ENCODE data around the gene CABCOCO1.

The CABCOCO1 gene, protein sequence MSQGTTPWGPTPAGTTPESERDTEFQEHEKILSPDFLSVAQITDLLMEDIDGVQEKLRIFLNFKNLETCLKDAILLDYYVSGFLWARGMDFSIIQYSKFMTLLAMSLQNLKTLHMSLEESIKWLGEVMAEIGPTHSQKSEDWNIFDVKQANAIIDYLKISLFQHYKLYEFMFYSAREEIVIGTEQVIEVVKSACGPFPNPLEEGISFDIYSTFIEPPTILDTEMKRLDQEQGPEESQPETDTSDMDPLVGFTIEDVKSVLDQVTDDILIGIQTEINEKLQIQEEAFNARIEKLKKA

DNA sequence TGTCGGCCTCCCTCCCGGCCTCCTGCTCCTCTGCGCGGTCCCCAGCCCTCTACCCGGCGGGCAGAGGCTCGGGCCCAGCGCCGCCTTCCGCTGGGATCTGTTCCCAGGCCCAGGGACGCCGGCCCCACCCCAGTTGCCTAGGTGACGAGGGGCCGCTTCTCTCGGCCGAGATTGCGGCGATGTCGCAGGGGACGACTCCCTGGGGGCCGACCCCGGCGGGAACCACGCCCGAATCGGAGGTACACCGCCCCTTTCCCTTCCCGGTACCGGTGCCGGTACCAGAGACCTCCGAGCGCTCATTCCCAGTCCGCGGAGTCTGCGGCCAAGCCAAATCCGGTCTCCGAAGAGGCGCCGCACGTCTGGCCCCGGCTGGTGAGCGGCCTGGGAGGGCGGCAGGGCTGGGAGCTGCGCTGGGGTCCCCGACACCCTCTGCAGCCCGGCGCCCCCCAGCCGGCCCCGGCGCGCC, at the start of gene CABCOCO1:
TSS of gene CABCOCO1 (plus strand) at position 136 of the 466 bp plus-strand sequence. CDS start at position 180, 44 bp downstream.
- no peak for DNase-seq (ENCODE audit: low read depth, low spot score)

DNA sequence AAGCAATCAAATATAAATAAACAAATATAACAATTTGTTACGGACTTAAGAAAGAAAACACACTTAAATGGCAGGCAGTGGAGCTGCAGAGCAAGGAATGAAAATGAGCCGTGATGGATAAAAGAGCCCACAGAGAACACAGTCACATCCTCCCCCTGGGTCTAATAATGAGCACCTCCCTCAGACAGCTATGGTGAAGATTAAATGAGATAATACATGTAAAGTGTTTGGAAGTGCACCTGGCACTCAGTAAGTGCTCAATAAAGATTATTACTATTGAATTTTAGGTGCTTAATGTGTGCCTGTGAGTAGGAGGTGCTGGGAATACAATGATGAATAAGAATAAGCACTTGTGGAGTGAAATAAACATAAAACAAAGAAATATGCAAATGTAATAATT, 49.1 kb upstream of the CABCOCO1 start:
- no peak for DNase-seq (ENCODE audit: low read depth, low spot score)

DNA sequence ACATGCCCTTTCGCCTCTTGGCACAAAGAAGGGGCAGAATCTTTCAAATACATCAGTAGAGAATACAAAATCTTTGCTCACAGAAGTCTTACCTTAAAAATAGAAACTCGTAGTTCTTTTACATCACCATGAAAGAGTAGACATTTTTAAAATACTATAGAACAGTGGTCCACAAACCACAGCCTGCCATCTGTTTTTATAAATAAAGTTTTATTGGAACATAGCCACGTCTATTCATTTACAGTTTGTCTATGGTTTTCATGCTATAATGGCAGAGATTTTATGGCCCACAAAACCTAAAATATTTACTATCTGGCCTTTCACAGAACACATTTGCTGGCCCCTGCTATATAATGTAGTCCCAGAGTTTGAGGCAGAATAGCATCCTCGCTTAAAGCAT, 46.1 kb upstream of the CABCOCO1 start:
- no peak for DNase-seq (ENCODE audit: low read depth, low spot score)

DNA sequence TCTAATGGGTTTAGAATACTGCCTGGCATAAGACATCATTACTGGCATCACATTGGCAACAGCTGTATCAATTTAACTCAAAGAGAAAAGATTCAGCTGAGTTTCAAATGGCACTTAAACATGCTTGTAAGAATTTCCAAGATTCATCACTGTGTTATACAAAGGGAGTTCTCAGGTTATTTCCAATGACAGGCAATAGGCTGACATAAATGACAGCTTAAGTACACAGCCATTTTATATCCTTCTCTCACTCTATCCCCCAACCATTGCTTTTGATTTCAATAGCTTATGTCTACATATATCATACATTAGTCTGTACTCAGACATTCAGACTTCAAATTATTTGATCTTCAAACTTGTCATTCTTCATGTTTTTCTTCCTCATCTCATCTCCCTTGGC, 45.5 kb upstream of the CABCOCO1 start:
- no peak for DNase-seq (ENCODE audit: low read depth, low spot score)

DNA sequence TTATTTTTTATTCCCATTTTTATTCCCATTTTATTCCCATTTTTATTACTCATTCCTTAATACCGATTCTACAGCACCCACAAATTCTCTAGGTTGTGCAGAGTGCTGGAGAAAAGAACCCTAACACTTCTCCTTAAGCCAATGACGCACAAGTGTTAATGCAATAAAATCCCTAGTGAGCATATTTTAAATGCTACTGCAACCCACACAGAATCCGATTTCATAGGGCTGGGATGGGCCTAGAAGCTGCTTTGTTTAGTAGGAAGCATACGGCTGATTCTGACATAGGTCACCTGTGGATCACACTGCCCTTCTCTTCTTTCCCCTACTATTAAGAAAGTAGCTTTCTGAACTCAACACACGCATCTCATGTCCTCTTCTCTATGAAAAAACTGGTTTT, 45.1 kb upstream of the CABCOCO1 start:
- no peak for DNase-seq (ENCODE audit: low read depth, low spot score)

DNA sequence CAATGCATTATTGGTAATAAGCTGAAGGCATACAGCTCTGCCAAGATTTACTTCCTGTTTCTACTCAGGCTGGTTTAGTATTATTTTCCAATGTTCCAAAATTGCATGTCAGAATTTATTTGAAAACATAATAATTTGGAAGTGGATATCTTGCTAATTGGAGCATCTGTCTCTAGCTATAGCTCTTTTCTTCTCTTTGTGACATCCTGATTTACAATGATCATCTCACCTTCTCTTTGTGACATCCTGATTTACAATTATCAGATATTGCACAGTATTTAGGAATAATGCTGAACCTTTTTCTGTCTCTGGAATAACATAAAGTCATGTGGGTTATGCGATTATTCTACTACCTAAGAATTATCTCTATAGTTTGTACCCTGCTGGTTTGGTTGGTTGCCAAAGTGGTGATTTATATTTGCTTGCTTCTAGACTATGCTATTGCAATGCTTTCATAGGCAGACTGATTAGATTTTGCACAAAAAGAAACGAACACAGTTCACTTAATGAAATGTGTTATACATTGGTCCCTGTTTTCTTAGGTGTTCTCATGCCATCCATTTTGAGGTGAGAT, 44.3 kb upstream of the CABCOCO1 start:
- no peak for DNase-seq (ENCODE audit: low read depth, low spot score)

DNA sequence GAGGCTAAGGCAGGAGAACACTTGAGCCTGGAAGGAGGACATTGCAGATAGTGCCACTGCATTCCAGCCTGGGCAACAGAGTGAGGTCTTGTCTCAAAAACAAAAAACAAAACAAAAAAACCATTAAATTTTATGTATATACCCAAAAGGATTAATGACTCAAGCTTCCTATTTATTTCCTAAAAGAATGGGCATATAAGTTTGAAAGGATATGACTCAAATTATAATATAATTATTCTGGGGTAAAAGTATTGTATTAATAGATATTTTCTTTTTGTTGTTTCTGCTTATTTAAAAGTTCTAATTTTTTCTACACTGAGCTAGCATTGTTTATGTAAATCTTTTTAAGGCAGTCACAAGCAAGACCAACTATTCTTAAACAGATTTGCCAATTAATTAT, 42.2 kb upstream of the CABCOCO1 start:
- DNase-seq (ENCODE audit: low read depth, low spot score) = no peak

DNA sequence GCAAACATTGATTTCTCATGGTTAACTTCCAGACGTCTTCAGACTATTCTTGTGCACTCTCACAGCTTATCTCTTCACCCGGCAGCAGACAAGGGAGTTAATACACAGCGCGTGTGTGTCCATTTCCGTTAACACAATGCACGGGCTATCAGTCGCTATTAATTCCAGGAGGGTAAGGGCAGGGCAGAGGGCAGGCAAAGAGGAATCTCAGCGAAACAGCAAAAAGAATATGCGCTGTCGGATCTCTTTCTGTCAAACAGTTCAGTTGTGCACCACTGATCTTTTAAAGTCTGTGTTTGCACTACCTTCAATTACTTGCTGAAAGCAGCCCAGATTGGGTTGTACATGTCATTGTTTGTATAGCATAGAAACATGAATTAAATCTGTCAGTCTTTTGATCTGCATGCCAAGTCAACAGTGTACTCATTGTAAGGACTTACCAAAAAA, 41.1 kb upstream of the CABCOCO1 start:
- no peak for DNase-seq (ENCODE audit: low read depth, low spot score)

DNA sequence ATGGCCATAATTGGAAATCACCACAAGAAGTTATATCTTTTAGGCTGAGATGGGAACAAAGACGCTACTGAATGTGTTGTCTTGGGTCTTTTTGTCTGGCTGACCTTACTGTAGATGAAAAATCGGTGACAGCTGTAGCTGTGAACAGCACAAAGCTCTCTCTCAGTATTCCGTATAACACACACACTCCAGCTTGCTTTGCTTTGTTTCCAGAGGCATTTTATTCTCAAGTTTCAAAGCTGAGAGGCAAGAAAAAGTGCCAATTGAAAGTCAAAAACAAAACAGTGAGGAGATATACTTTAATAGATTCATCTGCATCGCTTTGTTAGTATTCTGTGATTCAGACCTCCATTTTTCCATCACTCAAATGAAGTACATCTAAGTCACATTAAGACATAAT, 39.6 kb upstream of the CABCOCO1 start:
- no peak for DNase-seq (ENCODE audit: low read depth, low spot score)

DNA sequence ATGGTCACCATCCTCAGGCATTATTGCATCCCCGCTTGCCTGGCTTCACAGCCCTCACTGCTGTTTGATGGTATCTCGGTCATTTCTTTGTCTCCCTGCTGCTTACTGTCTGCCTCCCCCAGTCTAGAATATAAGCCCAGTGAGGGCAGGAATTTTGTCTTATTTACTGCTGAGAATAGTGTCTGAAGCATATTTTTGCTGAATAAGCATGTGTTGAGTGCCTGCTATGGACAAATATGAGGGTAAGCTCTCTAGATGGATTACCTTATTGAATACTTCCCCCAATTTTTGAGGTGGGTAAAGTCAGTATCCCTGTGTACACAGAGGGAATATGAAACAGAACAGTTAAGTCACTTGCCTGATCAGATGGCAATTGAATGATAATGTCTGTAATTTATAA, 36.5 kb upstream of the CABCOCO1 start:
- no peak for DNase-seq (ENCODE audit: low read depth, low spot score)

DNA sequence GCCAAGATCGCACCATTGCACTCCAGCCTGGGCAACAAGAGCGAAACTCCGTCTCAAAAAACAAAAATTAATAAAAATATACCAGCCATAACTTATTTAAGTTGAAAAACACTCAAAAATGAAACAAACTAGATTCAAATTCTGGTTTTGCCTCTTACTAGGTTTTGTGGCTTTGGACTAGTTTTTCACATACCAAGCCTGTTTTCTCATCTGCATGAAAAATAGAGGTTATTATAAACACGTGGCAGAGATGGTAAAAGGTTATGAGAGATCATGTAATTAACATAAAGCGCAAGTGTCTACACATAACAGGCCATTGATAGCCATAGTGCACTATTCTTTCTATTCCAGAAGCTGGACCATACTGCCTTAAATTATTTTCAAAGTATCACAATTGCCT, 35.5 kb upstream of the CABCOCO1 start:
- DNase-seq (ENCODE audit: low read depth, low spot score) = no peak

DNA sequence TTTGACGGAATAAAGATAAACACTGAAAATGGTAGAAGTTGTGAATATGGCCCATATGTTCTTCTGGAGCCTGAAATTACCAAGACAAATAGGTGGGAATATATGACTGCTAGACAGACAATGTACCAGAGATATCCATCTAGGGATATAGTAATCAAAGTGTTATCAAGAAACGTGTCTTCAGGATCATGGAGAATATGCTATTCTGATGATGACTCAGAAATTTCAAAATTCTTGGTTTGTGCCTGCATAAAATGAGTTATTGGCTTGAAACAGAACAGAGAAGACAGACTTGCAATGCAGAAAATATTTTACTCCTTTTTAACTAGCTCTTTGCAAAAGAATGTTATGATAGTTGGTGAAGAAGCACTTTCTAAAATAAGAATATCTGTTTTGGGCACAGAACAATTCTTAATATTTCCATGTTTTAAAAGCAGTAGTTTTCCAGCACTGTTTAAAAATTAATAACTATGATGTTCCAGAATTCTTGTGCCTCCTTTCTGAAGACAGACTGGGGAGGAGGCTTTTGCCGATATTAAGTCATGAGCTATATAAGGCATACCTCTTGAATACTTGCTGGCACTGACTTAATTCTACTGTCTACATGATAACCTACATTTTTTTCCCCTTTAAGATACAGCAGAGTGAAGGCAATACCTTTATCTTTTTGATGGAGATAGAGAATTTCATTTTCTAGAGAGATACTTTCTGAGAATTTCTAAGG, 34.4 kb upstream of the CABCOCO1 start:
- no peak for DNase-seq (ENCODE audit: low read depth, low spot score)

DNA sequence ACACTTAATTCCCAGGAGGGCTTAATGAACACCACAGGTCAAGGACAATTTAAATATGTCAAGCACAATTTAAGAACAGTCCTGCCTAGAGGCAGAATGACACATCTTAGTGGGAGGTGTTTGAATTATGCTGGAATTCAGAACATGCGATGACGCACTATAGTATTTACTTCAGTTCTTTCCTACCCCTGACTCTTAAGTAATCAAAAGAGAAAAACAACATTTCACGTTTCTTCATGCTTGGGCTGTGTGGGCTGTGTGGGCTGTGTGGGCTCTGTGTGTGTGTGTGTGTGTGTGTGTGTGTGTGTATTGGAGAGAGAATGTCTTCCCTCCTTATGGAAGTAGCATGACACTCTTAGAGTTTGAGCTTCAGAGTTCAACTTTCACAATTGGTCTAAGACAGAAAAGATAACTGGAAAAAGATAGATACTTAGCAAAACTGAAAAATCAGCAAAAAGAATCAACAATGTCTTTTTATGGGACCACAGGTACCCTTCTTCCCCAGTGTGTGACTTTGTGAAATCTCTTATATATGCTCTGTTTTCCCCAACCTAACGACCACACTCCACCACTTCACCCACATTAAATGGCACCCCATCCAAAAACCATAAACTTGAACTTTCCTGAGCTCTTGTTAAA, 33.7 kb upstream of the CABCOCO1 start:
- no peak for DNase-seq (ENCODE audit: low read depth, low spot score)

DNA sequence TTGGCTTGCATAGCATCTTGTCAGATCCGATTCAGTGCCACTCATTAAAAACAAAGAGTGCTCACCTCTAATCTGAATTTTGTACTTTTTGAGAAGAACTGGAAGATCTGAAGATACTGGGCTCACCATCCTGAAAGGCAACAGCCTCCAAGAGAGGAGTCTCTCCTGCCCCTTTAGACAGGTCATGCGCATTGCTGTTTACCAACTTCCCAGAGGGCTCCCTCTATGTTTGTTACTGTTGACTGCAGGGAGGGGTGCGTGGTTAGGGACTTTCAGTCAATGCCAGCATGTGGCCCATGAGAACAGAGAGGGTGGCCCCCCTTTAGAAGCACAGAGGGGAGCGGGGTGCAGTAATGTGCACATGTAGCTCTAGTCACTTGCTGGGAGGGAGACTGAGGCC, 33.2 kb upstream of the CABCOCO1 start:
- no peak for DNase-seq (ENCODE audit: low read depth, low spot score)

DNA sequence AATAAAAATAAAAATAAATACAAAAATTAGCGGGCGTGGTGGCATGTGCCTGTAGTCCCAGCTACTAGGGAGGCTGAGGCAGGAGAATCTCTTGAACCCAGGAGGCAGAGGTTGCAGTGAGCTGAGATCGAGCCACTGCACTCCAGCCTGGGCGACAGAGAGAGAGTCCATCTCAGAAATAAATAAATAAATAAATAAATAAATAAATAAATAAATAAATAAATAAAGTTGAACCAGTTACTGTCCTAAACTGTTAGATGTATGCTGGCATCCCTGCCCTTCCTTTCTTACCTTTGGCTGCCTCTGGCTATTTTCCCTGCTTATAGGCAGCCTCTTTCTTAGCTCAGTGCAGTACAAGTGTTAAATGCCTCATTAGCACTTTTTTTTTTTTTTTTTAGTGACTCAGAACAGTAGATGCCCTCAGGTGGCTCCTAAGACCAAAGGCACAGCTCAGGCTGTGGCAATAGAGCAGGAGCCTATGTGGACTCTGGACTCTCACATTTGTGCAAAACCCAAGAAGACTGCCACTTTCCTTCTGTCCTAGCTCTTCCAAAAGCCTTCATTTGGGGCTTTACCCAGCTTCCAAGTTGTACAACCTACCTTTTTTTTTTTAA, 30.6 kb upstream of the CABCOCO1 start:
- no peak for DNase-seq (ENCODE audit: low read depth, low spot score)

DNA sequence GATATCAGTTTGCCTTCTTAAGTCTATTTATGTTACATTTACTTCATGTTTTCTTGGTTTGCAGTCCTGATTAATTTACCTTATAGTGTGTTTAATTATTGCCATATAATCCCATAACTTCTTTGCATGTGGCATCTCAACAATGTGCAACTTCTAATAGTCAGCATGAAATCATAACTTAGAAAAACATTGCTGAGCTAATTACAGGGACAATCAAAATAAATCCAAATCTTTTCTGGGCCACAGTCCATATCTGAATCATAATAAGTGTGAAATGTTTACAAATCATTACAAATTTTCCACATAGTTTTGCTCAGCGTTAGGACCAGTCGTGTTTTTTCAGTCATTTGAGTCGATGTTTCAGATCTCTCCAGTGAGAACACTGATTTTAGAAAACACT, 29.1 kb upstream of the CABCOCO1 start:
- DNase-seq (ENCODE audit: low read depth, low spot score) = no peak

DNA sequence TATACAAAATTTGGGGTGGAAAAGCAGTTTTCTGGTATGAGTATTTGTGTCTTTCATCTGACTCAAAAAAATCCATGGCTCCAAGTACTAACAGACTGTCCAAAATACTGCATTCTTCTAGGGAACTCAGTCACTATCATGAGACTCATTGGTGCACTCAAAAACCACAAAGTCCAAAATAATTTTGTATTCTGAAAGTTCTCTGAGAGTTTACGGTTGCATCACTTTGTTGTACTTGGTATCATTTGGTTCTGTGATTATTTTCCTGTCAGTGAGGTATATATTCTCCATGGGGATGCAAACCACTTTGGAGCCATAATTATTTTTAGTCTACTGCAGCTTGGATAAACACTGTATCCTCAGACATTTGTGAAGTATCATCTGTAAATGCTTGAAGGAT, 28.0 kb upstream of the CABCOCO1 start:
- DNase-seq (ENCODE audit: low read depth, low spot score) = no peak

DNA sequence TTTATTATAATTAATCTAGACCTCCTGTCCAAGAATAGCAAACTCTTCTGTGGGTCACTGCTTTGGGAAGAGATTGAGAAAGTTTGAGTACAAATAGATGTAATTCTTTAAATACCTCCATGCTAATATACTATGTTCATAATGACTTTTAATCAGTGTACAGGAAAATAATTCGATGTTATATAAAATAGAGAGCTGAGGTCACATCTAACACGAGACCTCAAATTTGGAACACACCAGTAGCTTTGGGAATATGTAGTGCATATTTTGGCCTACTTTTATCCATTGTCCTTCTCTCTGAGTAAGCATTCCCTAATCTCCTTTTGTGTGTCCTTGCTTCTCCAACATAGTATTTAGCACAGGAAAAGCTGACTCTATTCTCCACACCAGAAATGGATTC, 27.3 kb upstream of the CABCOCO1 start:
- no peak for DNase-seq (ENCODE audit: low read depth, low spot score)

DNA sequence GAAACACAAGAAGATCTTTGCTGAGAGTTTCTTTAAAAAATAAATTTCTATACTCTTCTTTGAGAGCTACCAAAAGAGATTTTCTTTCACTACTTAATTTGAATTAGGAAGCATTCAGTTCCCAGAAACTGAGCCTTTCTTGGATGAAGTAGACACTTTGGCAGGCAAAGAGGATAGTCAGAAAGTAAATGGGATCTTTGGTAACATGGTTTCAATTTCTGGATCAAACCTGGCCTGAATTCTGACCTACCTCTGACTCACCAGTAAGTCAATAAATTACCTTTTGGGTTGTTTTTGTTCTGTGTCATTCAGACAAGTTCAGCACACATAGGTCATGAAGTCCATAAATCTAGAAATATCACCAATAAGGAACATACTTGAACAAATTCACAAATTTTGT, 26.8 kb upstream of the CABCOCO1 start:
- DNase-seq (ENCODE audit: low read depth, low spot score) = no peak

DNA sequence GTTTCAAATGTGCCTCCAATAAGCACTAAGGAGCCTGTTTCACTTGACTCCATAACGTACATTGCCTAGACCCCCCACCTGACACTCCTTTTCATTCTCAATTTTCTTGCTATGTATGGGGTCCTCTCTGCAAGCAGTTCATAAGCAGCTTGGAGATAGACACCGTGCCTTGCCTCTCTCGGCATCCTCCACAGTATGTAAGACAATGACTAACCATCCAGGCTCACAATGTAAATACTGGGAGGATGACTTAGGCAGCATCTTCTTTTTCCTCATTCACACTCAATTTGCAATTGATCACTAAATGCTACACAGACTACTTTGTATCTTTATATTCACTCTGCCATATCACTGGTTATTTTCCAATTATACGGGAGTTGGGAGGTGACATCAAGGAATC, 22.8 kb upstream of the CABCOCO1 start:
- no peak for DNase-seq (ENCODE audit: low read depth, low spot score)

DNA sequence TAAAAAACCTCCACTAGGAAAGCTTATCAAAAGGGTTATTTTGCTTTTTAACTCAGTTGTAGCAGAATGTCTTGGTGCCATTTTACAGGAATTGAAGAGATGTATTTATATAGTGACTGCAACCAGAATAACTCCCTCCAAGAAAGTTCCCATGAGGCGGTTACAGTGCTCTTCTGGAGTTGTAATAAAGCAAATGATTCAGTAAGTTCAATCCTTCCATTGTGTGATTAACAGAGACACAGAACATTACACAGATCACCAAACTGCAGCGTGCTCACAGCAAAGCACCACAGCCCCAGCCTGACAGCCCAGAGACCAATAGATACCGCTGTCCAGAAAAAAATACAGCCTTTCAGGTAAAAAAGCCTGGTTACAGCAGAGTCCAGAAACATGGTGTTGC, 21.9 kb upstream of the CABCOCO1 start:
- DNase-seq (ENCODE audit: low read depth, low spot score) = no peak

DNA sequence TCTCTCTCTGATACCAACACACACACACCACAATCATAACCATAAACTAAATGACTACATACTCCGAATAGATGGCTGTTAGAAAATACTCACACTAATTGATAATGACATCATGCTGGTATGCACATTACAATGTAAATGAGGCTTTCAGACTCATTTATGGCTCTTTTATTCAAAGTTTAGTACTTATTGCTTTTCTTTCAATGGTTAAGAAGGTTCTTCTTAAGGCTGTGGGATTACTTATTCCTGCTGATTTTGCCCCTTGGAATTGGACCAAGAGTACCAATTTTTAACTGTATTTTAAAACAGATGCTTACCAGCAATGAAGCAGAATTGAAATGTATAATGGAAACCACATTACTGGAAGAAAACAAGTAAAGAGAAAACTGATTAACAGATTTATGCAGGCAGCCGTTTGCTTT, 20.6 kb upstream of the CABCOCO1 start:
- DNase-seq (ENCODE audit: low read depth, low spot score) = no peak
